ENCODE measurements around the gene CAMTA1. TPM values are rescaled to one million over a fixed set of nuclear protein-coding genes. Genes with fewer than 3 reads are reported as not detected.

The CAMTA1 gene
- total RNA-seq, 1 experiment from 2014 or later: 69.5 TPM

DNA sequence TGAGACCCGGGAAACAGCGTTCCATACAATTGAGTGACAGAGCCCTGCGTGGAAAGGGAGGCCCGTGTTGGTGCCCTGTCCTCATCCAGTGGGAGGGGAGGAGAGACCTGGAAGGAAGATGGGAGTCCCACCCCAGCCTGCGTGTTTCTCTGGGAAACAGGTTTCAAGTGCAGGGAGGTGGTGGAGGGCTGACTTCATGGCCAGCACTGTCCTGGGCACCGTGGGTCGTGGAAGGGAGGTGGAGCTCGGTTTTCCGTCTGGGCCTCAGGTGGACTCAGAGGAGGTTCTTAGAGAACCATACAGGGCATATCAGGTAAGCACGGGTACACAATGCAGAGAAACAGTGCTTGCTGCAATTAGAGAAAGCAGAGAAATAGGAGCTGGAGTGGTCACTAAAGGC is 222.6 kb downstream of the CAMTA1 start:
- Histone ChIP-seq H3K79me2 (ENCODE audit: insufficient read depth, low read length) (no peaks in the 10 kb centered on the region), H3K27ac (ENCODE audit: low read depth, low read length) (no peak overlapping the region), H3K27me3 (ENCODE audit: insufficient read depth, low read length) (no peaks in the 10 kb centered on the region; the same call in 1 of the 2 replicates), H3K9ac (ENCODE audit: low read length) (no peak overlapping the region), H3K9me2 (ENCODE audit: insufficient read depth) (no peaks in the 10 kb centered on the region), H3K4me1 (ENCODE audit: control insufficient read depth in 1 of 2, insufficient read depth in 2 of 2, low read length in 2 of 2) (no peaks in the 10 kb centered on the region), H3K36me3 (ENCODE audit: control insufficient read depth in 1 of 2, insufficient read depth in 2 of 2, low read length in 2 of 2) (no peaks in the 10 kb centered on the region), H3K9me3 (ENCODE audit: control insufficient read depth in 1 of 2, insufficient read depth in 1 of 2, low read depth in 1 of 2, low read length in 2 of 2) (no peaks in the 10 kb centered on the region), H4K20me1 (ENCODE audit: insufficient read depth) (no peaks in the 10 kb centered on the region), H3K4me2 (ENCODE audit: low read length) (no peak overlapping the region), H3K4me3 (replicated peaks in 1 of 2; ENCODE audit: low read depth in 1 of 2, low read length in 2 of 2) (no peak overlapping the region), H2AFZ (ENCODE audit: low read depth, low read length, poor library complexity, severe bottlenecking) (no peak overlapping the region)
- ChIA-PET CTCF (no interaction called here), POLR2A (no interaction called here), RAD21 (ENCODE audit: low non-redundant PET in 1 of 2, low total read pairs in 2 of 2, uncharacterized antibody in 2 of 2, unreplicated experiment in 2 of 2) (no interaction called here)
- BruUV-seq (replicated peaks): no TSS peak
- ATAC-seq (no peak), DNase-seq (ENCODE audit: low read depth, low spot score) (no peak)
- intact Hi-C loops (cut with micrococcal nuclease): no loop called here
- TF ChIP-seq SP1 (IDR thresholded peaks at IDR 0.05; ENCODE audit: low read depth) (no peak), SRF (IDR thresholded peaks at IDR 0.05; ENCODE audit: low read depth) (no peak), ZNF274 (IDR thresholded peaks at IDR 0.05; ENCODE audit: low read depth, low read length) (no peak), FOSL1 (IDR thresholded peaks at IDR 0.05; ENCODE audit: low read depth) (no peak), YY1 (IDR thresholded peaks at IDR 0.05; ENCODE audit: extremely low read depth, insufficient replicate concordance, low read depth, low read length) (no peak), EGR1 (IDR thresholded peaks at IDR 0.05; ENCODE audit: low read depth) (no peak)
- TF ChIP-seq, protein P1, sequence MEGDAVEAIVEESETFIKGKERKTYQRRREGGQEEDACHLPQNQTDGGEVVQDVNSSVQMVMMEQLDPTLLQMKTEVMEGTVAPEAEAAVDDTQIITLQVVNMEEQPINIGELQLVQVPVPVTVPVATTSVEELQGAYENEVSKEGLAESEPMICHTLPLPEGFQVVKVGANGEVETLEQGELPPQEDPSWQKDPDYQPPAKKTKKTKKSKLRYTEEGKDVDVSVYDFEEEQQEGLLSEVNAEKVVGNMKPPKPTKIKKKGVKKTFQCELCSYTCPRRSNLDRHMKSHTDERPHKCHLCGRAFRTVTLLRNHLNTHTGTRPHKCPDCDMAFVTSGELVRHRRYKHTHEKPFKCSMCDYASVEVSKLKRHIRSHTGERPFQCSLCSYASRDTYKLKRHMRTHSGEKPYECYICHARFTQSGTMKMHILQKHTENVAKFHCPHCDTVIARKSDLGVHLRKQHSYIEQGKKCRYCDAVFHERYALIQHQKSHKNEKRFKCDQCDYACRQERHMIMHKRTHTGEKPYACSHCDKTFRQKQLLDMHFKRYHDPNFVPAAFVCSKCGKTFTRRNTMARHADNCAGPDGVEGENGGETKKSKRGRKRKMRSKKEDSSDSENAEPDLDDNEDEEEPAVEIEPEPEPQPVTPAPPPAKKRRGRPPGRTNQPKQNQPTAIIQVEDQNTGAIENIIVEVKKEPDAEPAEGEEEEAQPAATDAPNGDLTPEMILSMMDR (IDR thresholded peaks at IDR 0.05 in 2 of 3, conservative IDR thresholded peaks at IDR 0.05 in 1 of 3; ENCODE audit: borderline replicate concordance in 1 of 3, insufficient read depth in 1 of 3, low read depth in 2 of 3, low read length in 2 of 3): no peak

DNA sequence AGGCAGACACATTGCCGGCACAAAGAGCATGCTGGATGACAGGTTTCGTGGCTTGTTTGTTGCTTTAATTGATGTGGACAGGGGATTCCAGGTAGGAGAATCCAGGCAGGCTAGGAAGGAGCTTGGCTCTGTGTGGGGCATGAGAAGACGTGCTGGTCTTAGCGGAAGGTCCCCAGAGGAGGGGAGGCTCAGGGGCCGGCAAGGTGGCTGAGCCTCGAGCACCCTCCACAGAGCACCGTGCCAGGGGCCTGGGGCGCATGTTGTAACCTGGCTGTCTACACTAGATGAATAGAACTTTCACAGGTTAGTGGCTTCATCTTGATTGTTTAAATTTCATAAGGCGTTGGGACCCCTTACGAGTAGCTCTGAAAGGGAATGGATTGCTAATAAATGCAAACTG is 223.1 kb downstream of the CAMTA1 start:
- Histone ChIP-seq H3K9ac (ENCODE audit: low read length) (no peak overlapping the region), H3K36me3 (ENCODE audit: control insufficient read depth in 1 of 2, insufficient read depth in 2 of 2, low read length in 2 of 2) (no peaks in the 10 kb centered on the region), H3K9me2 (ENCODE audit: insufficient read depth) (no peaks in the 10 kb centered on the region), H3K4me1 (ENCODE audit: control insufficient read depth in 1 of 2, insufficient read depth in 2 of 2, low read length in 2 of 2) (no peaks in the 10 kb centered on the region), H3K4me3 (replicated peaks in 1 of 2; ENCODE audit: low read depth in 1 of 2, low read length in 2 of 2) (no peak overlapping the region), H3K4me2 (ENCODE audit: low read length) (no peak overlapping the region), H4K20me1 (ENCODE audit: insufficient read depth) (no peaks in the 10 kb centered on the region), H3K27me3 (ENCODE audit: insufficient read depth, low read length) (no peaks in the 10 kb centered on the region; the same call in 1 of the 2 replicates), H2AFZ (ENCODE audit: low read depth, low read length, poor library complexity, severe bottlenecking) (no peak overlapping the region), H3K27ac (ENCODE audit: low read depth, low read length) (no peak overlapping the region), H3K9me3 (ENCODE audit: control insufficient read depth in 1 of 2, insufficient read depth in 1 of 2, low read depth in 1 of 2, low read length in 2 of 2) (no peaks in the 10 kb centered on the region), H3K79me2 (ENCODE audit: insufficient read depth, low read length) (no peaks in the 10 kb centered on the region)
- no peak for ATAC-seq
- RAD21 ChIA-PET (ENCODE audit: low non-redundant PET in 1 of 2, low total read pairs in 2 of 2, uncharacterized antibody in 2 of 2, unreplicated experiment in 2 of 2): no interaction called here
- intact Hi-C loops (cut with micrococcal nuclease): no loop called here
- POLR2A ChIA-PET: no interaction called here
- DNase-seq (ENCODE audit: low read depth, low spot score): no peak
- CTCF ChIA-PET: no interaction called here
- no TSS peak for BruUV-seq (replicated peaks)
- TF ChIP-seq POLR2AphosphoS5 (IDR thresholded peaks at IDR 0.05; ENCODE audit: low read depth, low read length) (no peak), SRF (IDR thresholded peaks at IDR 0.05; ENCODE audit: low read depth) (no peak), ZFX (IDR thresholded peaks at IDR 0.05) (no peak), TCF7L2 (IDR thresholded peaks at IDR 0.05; ENCODE audit: borderline replicate concordance, extremely low read depth, insufficient read depth, insufficient read length) (no peak), YY1 (IDR thresholded peaks at IDR 0.05; ENCODE audit: extremely low read depth, insufficient replicate concordance, low read depth, low read length) (no peak), EZH2 (IDR thresholded peaks at IDR 0.05) (no peak), RAD21 (IDR thresholded peaks at IDR 0.05; ENCODE audit: low read depth) (no peak), CBX3 (IDR thresholded peaks at IDR 0.05; ENCODE audit: low read depth) (no peak), JUND (IDR thresholded peaks at IDR 0.05) (no peak), EGR1 (IDR thresholded peaks at IDR 0.05; ENCODE audit: low read depth) (no peak)
- TF ChIP-seq, protein P2, sequence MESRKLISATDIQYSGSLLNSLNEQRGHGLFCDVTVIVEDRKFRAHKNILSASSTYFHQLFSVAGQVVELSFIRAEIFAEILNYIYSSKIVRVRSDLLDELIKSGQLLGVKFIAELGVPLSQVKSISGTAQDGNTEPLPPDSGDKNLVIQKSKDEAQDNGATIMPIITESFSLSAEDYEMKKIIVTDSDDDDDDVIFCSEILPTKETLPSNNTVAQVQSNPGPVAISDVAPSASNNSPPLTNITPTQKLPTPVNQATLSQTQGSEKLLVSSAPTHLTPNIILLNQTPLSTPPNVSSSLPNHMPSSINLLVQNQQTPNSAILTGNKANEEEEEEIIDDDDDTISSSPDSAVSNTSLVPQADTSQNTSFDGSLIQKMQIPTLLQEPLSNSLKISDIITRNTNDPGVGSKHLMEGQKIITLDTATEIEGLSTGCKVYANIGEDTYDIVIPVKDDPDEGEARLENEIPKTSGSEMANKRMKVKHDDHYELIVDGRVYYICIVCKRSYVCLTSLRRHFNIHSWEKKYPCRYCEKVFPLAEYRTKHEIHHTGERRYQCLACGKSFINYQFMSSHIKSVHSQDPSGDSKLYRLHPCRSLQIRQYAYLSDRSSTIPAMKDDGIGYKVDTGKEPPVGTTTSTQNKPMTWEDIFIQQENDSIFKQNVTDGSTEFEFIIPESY (IDR thresholded peaks at IDR 0.05; ENCODE audit: extremely low read depth, insufficient replicate concordance, low read length): no peak
- TF ChIP-seq, protein P3, sequence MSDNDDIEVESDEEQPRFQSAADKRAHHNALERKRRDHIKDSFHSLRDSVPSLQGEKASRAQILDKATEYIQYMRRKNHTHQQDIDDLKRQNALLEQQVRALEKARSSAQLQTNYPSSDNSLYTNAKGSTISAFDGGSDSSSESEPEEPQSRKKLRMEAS (IDR thresholded peaks at IDR 0.05): no peak

Data from HCT116 (cell line).